Islet precursor cell (in vitro differentiated cells): Measurements from ENCODE around the gene NACC2.

Experiments used
- DNase-seq: peaks from one replicate; pipeline ENCODE4 v3.0.0-alpha.2; 2018

NACC2 gene

DNA sequence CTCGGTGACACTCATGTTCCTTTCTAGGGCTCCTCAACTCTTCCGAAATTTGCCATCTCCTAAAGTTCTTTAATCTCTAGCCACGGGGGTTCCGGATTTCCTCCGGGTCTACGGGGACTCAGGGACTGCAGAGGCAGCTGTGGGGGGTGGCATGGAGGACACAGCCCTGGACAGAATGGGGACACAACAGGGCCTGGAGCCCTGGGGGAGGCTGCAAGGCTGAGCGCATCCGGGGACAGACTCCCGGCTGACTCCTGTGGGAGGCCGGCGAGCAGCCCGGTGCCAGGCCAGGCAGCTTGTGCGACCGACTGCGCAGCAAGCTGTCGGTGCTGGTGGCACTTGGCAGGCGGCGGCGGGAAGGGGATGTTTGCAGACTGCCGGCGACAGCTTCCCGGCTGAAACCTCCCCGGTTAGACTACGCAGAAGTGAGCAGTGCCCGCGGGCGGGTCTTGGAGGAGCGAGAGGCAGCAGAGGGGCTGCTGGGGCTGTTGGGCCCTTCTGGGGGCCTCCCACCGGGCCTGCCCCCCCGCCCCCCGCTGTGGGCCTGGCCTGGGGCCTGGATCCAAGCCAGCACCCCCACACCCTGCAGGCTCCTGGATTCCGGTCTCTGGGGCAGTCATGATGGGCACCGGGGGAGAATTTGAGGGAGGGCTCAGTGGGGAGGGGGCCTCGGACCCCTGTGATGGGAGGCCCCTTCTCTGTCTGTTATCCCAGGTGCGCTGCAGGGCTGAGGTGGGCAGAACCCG lies 105.2 kb downstream of the NACC2 start:
- DNase-seq = no peak

GRCh38 chr9:135989157-135989556 lies 105.9 kb downstream of the NACC2 start:
- DNase-seq = no peak

DNA sequence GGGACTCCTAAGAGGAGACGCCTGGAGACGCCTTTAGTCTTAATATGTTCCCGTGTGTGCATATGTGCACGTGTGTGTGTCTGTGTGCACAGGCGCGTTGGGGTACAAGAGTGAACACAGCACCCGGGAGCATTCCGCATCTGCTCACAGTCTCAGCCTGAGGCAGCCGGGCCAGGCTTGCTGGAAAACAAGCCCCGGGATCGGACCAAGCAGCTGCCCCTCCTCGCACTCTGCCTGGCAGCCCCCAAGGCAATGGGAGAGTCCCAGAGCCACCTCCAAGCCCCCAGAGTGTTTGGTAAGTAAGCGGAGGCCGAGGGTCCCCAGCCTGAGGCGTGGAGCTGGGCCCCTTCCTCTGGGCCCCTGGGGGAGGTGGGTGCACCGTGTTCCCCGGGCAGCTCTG lies 106.6 kb downstream of the NACC2 start:
- no peak for DNase-seq

GRCh38 chr9:135987838-135988404 lies 107.2 kb downstream of the NACC2 start:
- no peak for DNase-seq

DNA sequence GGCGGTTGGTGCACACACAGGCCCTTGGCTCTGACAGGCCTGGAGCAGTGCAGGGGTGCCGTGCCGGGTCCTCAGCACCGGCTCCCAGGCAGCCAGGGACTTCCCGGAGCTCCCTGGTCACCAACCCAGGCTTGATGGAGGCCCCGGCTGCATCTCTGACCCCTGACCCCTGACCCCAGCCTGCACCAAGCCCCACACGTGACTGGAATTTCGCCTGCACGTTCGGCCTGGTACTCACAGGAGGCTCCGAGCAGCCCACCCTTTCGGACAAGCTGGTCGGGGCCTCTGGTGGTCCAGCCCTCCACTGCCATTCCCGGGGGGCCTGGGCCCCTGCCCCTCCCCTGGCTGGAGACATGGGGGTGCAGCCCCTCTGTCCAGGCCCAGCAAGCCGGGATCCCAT lies 108.5 kb downstream of the NACC2 start:
- no peak for DNase-seq

- no peak for DNase-seq
Measured at GRCh38 chr9:135985889-135986288, 109.2 kb downstream of the NACC2 start.

DNA sequence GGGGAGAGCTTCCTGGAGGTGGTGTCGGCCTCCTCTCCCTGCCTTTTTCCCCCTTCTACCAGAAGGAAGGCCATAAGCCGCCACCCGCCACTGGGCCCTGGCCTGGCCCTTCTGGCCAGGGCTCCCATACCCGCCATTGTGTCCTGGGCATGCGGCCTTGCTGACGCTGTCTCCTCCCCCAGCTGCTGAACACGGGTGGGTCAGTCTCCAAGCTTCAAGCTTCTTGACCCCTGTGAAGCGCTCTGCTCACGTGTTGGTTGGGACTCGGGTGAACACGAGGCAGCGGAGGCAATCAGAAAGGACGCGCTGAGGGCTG lies 109.7 kb downstream of the NACC2 start:
- no peak for DNase-seq

DNA sequence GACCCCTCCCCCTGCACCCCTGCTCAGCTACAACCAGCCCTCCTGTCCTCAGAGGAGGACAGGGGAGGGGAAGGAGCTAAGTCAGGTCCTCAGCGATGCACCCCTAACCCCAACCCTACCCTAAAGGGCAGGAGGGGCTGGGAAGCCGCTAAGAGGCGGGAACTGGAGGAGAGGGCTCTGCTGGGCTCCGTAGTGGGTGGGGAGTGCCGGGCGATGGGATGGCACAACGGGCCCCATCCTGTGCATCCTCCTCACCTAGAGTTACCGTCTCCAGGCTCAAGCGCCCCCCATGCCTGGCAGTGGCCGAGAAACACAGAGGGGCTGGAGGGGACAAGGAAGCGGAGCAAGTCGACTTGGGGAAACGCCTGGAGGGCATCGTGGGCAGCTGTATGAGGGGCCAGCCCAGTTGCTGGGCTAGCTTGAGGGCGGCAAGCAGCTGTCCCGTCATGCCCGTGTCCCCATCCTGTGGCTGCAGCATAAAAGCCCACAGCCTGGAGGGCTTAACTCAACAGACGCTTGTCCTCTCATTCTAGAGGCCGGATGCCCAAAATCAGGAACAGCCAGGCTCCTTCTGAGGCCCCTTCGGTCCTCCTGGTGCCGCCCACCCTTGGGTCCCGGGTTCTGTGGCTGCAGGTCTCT lies 110.9 kb downstream of the NACC2 start:
- DNase-seq = no peak

DNA sequence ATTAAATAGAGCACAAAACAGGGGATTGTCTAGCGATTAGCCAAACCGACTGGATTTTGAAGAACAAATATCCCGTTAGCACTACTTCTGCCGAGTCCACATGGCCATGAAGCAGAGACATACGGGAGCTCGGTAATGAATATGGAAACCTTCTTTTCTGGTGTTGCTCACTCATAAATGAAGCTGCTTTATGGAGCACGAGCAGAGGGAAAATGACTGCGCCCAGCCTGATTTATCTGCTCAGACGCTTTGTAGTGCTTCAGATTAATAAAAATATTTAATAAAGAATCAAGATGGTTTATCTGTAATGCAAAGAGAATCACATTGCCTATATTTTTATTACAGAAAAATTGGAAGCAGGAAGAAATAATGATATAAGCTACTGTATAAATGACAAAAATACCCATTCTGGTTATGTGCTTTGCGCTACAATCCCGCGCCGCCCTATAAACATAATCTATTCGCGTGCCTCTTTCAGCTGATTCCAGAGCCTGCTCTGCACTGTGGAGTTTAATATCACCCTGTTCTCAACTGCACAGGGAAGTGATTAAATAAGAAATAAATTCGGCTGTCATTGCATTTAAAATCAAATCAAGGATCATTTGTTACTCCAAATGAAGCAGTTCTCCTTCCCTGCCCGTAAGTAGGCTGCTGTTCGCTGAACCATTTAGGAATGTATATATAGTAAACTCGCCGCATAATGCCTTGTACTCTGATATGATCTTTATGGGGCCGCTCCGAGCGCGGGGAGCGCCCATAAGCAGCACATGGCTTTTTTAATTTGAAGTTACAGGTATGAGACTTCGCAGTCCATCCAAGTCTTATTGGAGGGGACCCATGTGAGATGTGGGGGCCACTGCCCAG lies 111.6 kb downstream of the NACC2 start:
- DNase-seq = no peak

- DNase-seq = no peak
Measured at GRCh38 chr9:135982499-135983207, 112.4 kb downstream of the NACC2 start.

GRCh38 chr9:135980926-135981630 lies 114.0 kb downstream of the NACC2 start:
- no peak for DNase-seq

- no peak for DNase-seq
Measured at GRCh38 chr9:135979547-135980166, 115.4 kb downstream of the NACC2 start.

DNA sequence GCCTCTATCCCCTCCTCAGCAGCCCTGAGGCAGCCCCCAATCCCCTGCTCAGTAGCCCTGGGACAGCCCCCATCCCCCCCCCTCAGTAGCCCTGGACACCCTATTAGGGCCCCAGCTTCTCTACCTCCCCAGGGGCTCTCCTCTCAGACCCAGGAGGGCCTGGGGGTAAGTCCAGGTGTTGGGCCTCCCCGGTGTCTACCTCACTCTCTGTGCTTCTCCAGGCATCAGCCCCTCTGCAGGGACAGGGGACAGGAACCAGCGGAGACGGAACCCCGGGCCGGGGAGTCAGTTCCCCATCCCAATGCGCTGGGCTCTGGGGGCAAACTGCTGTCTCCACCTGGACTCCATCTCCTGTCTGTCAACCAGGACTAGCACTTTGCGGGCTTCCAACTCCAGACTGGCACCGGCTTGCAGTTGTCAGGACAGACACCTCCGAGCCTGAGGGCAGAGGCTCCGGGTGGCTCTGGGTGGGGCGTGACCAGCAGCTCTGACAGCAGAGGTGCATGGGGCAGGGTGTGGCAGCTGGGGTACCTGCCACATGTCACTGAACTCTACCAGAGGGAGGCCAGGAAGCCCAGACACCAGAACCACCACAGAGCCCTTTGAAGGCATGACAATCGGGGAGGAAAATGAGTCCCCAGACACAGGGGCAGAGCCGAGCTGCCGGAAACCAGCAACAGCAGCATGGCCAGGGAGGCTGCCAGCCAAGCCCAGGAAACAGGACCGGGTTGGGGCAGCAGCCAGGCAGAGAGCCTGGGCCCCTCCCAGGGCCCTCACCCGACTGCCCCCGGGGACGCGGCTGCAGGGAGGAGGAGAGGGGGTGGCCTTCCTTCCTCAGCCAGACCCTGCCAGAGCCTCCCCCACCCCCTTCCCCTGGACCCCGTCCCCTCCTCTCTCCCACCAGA lies 116.2 kb downstream of the NACC2 start:
- no peak for DNase-seq

GRCh38 chr9:135976944-135977343 lies 118.1 kb downstream of the NACC2 start:
- no peak for DNase-seq

- no peak for DNase-seq
Measured at GRCh38 chr9:135976531-135976930, 118.6 kb downstream of the NACC2 start.

GRCh38 chr9:135975834-135976233 lies 119.3 kb downstream of the NACC2 start:
- DNase-seq = no peak

- DNase-seq = no peak
Measured at GRCh38 chr9:135974220-135974573, 120.9 kb downstream of the NACC2 start.

DNA sequence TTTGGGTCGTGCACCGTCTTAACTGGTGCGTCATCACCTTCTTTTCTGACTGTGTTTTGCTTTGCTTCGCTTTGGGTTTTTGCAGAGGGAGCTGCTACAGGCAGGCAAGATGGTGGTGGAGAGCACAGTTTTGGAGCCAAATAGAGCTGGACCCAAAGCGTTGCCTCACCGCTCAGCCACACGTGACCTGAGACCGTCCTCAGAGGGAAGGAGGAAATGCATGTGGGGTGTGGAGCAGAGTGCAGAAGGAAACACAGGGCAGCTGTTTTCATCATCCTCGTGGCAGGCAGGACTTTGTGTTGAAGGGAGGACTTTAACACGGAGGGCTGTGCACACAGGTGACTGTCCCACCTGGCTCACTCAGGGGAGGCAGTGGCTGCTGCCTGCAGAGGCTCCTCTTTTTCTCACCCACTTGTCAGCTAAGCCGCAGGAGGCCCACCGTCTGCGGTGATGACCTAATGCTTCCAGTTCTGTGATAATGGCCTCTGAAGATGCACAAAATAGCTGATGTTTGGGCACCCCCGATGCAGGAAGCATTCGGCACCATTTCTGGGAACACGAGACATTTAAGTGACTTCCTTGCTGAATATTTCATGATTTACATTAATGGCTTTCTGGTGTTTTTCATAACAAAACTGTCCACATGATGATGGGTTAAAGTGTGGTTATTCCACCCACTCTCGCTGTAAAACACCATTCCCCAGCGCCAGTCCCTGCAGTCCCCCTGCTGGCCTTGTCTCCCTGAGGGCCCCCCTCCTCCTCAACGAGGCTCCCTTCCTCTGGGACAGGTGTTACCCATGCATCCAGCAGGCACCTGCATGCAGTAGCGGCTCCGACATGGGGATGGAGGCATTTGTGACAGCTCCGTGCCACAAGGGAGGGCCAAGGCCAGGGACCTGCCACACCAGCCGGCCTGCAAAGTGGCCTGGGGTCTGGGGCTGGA lies 121.5 kb downstream of the NACC2 start:
- DNase-seq = no peak

DNA sequence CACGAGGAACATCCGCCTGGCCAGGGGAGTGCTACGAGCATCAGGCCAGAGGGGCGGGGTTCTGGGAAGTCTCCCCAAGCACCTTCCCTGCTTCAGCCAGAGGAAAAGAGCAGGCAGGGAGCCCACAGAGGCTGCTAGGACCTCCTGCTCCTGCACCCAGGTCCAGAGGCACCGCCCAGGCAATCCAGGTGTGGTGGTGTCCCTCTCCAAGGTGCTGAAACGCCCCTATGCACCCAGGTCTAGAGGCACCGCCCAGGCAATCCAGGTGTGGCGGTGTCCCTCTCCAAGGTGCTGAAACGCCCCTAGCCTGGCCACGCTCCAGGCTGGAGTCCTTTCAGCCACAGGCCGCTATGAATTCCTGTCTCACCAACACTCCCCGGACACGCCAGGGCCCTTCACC lies 123.2 kb downstream of the NACC2 start:
- peak; percentile 95 for DNase-seq
